GM21528 (cell line): Measurements from ENCODE around the gene ATG4D.
"Not testable (repeated sequence)": the region's sequence is repeated elsewhere in the genome, so short reads cannot be mapped to it uniquely, and the experiment has no call there.

Source experiments
- ATAC-seq: cut with Tn5 transposase; IDR thresholded peaks from one replicate; pipeline ENCODE4 v1.9.1; 2021; ENCODE audit warnings: mild to moderate bottlenecking, moderate library complexity; ENCODE audit not compliant: unreplicated experiment, low FRiP score

The ATG4D gene

DNA sequence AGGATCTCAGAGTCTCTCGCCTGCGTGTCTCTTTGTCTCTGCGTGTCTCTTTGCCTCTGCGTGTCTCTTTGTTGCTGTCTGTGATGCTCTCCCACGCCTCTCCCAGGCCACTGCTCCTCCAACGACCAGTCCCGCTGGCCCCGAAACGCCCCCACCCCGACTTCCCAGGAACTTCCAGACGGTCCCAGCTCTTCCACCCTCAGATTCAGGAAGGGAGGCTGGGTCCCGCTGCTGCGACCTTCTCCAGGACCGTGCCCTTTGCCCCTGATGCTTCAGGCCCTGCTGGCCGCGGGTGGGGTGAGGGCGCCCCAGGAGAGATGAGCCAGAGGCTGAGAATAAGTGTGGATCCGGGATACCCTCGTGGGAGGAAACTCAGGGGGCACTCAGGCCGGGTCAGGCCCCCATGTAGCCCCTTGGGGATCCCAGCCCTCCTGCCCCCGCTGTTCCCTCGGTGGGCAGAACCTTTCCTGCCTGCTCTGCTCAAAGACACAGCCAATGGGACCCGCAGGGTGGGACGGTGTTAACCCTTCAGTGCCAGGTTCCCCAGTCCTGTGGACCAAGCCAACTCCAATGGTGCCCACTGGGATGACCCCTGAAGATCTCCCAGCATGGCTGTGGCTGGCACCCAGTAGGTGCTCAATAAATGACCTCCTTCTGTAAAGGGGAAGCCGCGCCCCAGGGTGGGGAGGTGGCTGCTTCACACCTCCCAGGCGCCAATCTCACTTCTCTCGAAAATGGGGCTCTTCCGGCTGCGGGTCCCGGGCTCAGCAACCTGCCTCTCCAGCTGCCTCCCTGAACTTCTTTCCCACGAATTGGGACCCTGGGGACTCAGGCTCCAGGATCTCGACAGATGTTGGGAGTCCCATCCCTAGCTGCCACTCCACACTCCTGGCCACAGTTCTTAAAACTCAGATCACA lies 25.0 kb upstream of the ATG4D start:
- ATAC-seq: no peak

DNA sequence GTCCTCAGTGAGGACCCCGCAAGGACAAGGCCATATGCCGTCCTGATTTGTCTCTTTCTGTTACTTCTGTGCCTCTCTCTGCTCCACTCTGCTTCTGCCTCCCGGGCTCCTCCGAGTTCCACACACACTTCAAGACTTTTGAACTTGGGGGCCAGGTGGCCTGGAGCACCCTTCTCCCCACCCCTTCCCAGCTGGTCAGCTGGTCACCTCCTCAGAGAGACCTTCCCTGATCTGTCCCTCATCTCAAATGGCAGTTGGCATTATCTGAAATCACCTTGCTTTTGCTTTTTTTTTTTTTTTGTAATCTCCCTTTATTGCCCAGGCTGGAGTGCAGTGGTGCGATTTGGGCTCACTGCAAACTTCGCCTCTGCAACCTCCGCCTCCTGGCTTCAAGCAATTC lies 24.3 kb upstream of the ATG4D start:
- no peak for ATAC-seq

DNA sequence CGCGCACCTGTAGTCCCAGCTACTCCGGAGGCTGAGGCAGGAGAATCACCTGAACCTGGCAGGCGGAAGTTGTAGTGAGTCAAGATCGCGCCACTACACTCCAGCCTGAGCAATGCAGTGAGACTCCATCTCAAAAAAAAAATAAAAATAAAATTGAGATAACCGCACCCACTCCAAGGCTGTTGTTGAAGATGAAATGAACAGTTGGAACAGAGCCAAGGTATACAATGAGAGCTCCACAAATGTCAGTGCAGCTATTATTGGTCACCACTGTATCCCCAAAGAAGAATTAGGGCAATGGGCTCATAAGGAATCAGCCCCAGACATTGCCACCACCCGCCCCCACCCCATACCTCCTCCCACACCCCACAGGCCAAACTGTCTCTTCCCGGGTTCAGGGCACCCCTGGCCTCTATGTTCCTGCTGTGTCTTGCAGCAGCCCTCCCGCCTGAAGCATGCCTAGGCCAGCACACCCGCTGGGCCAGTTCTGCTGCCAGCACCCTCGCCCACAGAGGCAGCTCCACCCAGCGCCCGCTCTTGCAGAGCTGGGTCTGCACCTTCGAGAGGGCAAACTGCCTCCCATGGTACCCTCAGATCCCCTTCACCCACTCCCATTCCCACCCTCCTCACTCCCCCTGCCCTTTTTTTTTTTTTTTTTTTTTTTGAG lies 22.9 kb upstream of the ATG4D start:
- ATAC-seq: no peak

DNA sequence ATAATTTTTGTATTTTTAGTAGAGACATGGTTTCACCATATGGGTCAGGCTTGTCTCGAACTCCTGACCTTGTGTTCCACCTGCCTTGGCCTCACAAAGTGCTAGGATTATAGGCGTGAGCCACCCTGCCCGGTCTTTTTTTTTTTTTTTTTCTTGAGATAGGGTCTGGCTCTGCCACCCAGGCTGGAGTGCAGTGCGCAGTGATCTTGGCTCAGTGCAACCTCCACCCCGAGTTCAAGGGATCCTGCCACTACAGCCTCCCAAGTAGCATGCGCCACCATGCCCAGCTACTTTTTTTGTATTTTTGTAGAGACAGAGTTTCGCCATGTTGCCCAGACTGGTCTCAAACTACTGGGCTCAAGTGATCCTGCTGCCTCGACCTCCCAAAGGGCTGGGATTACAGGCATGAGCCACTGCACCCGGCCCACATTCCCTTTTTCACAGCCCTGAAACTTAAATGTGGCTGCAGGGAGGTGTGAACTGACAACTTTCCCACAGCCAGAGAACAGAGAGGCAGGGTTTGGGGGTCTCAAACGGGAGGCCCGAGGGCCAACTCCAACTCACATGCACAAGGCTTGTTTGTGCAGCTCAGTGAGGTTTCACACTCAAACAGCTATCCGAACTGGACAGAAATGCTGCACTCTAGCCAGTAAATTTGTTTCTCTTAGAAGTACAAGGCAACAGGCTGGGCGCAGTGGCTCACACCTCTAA lies 22.1 kb upstream of the ATG4D start:
- ATAC-seq: no peak

DNA sequence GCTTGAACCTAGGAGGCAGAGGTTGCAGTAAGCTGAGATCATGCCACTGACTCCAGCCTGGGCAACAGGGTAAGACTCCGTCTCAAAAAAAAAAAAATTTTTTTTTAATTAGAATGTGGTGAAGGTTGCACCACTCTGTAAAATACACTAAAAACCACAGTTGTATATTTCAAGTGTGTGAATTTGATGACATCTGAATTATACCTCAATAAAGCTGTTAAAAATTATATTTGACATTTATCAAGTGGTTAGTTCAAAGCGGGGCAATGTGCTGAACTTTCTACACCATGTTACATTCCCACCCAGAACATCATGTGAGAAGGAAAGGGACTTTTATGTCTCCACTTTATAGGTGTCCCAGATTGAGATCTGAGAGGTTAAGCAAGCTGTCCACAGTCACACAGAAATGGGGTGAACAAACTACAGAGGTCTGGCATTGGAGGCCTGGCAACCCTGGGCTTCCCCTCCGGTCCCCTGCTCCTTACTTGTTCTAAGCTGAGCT lies 20.5 kb upstream of the ATG4D start:
- no peak for ATAC-seq

DNA sequence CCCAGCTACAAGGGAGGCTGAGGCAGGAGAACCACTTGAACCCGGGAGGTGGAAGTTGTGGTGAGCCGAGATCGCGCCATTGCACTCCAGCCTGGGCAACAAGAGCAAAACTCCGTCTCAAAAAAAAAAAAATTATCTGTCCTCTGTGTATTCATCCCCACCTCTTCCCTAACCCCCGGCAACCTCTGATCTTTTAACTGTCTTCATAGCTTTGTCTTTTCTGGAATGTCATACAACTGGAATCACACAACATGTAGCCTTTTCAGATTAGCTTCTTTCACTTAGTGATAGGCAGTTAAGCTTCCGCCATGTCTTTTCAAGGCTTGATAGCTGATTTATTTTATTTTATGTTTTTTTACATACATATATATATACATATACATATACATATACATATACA lies 18.1 kb upstream of the ATG4D start:
- no peak for ATAC-seq

DNA sequence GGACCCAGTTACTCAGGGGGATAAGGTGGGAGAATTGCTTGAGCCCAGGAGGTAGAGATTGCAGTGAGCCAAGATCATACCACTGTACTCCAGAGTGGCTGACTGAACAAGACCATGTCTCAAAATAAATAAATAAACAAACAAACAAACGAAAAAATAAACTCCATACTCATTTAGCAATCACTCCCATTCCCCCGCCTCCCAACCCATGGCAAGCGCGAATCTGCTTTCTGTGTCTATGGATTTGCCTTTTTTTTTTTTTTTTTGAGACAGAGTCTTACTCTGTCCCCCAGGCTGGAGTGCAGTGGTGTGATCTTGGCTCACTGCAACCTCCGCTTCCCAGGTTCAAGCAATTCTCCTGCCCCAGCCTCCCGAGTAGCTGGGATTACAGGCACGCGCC lies 16.8 kb upstream of the ATG4D start:
- not testable (repeated sequence) for ATAC-seq

DNA sequence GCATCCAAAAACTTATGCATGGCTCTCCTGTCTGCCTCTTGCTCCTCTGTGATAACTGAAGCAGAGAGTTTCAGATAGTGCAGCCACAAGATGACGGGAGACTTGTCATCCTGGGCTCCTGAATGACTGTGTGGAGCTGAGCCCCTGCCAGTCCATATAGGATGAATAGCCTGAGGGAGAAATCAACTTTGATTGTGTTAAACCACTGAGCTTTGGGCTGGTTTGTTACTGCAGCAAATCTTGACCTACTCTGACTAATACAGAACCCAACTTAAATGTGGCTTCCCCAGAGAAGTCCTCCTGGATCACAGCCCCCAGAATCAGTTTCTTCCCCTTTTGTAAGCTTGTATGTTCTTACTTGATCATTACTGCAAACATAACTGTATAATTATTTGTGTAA lies 11.2 kb upstream of the ATG4D start:
- no peak for ATAC-seq

DNA sequence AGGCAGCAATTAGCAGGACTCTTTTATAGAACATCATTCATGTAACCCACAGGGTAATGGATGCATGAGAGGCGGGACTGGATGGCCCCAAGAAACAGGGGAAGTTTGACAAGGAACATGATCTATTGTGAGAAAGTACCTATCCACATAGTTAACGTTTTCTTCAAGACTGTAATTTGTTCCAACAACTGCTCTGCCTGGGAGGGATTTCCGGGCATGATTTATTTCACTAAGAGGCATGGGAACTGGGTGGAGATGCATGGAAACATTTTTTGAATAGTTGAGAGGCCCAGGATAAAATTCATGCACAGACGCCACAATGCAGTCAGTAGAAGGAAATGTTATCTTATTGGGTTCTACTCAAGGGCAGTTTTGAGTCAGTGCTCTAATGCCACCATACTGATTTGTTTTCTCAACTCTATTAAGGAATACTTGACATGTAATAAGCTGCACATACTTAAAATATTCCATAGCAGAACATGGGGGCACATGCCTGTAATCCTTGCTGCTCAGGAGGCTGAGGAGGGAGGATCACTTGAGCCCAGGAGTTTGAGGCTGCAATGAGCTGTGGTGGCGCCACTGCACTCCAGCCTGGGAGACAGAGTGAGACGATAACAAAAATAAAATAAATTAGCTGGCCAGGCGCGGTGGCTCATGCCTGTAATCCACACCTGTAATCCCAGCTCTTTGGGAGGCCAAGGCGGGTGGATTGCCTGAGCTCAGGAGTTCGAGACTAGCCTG lies 9.9 kb upstream of the ATG4D start:
- no peak for ATAC-seq

DNA sequence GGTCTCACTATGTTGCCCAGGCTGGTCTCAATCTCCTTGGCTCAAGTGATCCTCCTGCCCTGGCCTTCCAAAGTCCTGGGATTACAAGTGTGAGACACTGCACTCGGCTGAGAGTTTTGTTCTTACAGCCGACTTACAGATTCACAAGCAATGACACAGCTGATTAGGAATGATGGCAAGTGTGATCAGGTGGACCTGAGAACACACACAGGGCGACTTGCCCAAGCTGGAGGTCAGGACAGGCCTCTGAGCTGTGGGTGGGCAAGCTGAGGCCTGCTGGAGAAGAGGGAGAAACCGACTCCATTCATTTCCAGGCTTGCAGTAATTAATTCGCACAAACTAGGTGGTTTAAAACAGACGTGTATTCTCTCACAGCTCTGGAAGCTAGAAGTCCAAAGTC lies 8.1 kb upstream of the ATG4D start:
- no peak for ATAC-seq

DNA sequence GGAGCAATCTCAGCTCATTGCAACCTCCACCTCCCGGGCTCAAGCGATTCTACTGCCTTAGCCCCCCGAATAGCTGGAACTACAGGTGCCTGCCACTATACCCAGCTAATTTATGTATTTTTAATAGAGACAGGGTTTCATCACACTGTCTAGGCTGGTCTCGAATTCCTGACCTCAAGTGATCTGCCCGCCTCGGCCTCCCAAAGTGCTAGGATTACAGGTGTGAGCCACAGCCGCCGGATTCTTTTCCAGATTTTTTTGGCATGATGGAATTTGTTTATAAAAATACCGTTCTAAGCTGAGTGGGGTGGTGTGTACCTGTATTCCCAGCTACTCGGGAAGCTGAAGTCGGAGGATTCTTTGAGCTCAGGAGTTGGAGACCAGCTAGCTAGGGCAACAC lies 6.0 kb upstream of the ATG4D start:
- ATAC-seq: no peak

DNA sequence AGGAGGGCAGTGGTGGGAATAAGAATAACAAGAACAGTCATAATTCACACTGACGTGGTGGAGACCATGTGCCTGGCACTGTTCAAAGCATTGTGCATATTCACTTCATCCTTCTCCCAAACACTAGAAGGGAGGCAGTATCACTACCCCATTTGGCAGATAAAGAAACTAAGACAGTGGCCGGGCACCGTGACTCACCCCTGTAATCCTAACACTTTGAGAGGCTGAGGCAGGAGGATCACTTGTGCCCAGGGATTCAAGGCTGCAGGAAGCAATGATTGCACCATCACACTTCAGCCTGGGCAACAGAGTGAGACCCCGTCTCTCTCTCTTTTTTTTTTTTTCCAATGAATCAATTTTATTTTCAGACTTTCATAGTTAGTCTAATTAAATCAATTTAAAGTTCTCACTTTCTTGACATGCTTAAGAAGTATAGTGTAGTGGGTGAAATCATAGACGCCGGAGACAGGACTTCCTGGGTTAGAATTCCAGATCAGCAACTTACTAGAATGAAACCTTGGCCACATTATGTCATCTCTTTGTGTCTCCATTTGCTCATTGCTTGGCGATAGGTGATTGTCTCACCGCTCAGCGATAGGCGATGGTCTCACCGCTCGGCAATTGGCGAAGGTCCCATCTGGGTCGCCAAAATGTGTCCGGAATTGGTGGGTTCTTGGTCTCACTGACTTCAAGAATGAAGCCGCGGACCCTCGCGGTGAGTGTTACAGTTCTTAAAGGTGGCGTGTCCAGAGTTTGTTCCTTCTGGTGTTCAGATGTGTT lies 5.3 kb upstream of the ATG4D start:
- no peak for ATAC-seq

DNA sequence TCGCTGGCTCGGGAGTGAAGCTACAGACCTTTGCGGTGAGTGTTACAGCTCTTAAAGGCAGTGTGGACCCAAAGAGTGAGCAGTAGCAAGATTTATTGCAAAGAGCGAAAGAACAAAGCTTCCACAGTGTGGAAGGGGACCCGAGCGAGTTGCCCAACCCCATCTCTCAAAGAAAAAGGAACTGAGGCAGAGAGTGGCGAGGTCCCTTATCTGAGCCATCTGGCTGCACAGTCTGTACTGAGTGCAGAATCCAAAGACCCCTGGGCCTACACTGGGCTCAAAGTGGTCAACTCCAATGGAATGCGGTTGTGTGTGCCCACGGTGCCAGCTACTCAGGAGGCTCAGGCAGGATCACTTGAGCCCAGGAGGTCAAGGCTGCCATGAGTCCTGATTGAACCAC lies 4.7 kb upstream of the ATG4D start:
- ATAC-seq: not testable (repeated sequence)

DNA sequence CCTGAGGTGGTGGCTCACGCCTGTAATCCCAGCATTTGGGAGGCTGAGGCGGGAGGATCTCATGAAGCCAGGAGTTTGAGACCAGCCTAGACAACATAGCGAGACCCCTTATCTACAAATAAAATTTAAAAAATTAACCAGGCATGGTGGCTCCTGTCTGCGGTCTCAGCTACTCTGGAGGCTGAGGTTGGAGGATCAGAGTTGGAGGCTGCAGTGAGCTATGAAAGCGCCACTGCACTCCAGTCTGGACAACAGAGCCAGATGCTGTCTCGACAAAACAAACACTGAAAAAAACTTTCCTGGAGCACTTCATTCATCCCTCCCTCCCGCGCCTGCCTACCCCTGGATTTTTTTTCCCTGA lies 665 bp upstream of the ATG4D start:
- no peak for ATAC-seq

DNA sequence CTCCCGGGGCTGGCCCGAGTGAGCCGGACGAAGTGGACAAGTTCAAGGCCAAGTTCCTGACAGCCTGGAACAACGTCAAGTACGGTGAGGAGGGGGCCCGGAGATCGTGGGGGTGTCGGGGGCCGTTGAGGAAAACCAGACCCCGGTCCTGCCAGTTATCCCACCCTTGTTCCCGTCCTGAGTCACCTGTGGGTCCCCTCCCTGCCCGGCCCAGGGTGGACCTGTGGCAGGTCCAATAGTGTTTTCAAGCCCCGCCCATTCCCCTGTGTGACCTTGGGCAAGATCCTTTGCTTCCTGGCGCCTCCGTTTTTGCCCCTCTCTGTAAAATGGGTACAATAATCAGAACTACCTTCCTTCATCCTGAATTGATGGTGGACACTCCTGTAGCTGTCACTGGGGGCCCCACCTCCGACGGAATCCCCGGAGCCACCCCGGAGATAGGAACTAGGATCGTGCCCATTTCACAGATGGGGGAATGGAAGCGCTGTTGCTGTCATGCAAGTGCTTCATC lies 593 bp downstream of the ATG4D start:
- ATAC-seq: no peak

DNA sequence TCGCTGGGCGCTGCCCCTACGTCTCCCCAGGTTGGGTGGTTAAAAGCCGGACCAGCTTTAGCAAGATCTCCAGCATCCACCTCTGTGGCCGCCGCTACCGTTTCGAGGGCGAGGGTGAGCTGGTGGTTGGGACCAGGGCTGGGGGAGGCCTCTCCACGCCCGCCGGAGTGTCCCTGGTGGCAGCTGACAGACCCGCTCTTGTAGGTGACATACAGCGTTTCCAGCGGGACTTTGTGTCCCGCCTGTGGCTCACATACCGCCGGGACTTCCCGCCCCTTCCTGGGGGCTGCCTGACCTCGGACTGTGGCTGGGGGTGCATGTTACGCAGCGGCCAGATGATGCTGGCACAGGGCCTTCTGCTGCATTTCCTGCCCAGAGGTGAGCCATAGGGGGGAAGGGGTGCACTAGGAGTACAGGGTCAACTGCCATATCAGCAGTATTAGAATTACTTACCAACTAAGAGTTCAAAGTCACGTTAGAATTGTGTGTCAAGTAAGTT lies 1.1 kb downstream of the ATG4D start:
- ATAC-seq: no peak

DNA sequence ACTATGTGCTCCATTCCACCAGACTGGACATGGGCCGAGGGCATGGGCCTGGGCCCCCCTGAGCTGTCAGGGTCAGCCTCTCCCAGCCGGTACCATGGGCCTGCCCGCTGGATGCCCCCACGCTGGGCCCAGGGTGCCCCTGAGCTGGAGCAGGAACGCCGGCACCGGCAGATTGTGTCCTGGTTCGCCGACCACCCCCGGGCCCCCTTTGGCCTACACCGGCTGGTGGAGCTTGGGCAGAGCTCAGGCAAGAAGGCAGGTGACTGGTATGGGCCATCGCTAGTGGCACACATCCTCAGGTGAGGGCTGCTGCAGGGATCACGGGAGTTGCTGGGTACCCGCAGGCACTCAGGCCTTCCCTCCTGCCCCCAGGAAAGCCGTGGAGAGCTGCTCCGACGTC lies 3.1 kb downstream of the ATG4D start:
- no peak for ATAC-seq

DNA sequence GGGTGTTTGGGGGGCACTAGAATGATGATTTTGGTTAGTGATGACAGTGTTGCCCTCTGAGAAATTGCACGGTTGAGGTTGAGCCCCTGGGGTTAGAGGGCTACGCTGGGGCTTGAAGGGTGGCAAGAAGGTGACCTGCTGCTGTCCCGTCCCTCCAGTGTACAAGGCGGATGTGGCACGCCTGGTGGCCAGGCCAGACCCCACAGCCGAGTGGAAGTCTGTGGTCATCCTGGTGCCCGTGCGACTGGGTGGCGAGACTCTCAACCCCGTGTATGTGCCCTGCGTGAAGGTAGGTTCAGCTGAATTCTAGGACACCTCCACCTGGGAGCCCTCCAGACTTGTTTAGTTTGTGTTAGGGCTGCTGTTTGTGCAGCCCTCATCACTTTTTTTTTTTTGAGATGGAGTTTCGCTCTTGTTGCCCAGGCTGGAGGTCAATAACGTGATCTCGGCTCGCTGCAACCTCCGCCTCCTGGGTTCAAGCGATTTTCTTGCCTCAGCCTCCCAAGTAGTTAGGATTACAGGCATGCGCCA lies 5.1 kb downstream of the ATG4D start:
- no peak for ATAC-seq

DNA sequence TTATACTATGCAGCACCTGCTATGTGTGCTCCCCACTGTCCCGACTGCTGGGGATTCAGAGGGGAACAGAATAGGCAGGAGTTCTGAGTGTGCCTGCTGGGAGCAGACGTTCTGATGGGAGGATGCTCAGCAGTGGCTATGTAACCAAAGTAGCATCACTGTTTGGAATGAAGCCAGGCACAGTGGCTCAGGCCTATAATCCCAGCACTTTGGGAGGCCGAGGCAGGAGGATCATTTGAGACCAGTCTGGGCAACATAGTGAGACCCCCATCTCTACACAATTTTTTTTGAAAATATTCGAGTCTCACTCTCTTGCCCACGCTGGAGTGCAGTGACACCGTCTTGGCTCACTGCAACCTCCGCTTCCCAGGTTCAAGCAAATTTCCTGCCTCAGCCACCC lies 6.0 kb downstream of the ATG4D start:
- no peak for ATAC-seq
